Breast epithelium (tissue), 3 donors: ENCODE data around the gene CBLN3.

Source experiments
- CTCF ChIP-seq, 3 donors: fragments of 450-650 bp; IDR thresholded peaks; one replicate each; pipeline ENCODE4 v1.5.1; 2016 to 2017; ENCODE audit warnings: antibody characterized with exemption in 3 of 3, mild to moderate bottlenecking in 3 of 3, moderate library complexity in 3 of 3
- POLR2A ChIP-seq: fragments of 450-650 bp; IDR thresholded peaks from one replicate; pipeline ENCODE4 v1.6.1; 2016; ENCODE audit warnings: antibody characterized with exemption, mild to moderate bottlenecking, moderate library complexity
- POLR2AphosphoS5 ChIP-seq, 3 donors: sonication (generic); formaldehyde crosslinking; IDR thresholded peaks; one replicate each; pipeline ENCODE4 v1.6.1; 2017; ENCODE audit warnings: antibody characterized with exemption in 3 of 3

DNA sequence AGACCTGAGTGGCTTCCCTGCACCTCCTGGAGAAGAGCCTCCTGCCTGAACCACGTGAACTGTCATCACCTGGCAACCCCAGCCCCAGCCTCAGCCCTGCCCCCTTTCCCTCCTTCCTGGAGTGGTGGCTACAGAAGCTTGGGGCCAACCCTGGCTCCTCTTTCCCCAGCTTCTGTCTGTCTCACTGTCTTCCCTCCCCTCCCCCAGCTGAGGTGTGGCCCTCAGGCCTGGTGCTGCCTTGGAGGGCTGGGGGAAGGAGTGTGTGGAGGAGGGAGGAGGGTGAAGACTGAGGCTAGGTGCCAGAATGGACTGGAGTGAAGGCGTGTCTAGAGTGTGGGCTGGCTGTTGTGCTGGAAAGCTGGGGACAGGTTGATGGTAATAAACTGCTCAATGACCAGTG, 51.8 kb downstream of the CBLN3 start:
- TF ChIP-seq CTCF (IDR thresholded peaks at IDR 0.05) (no peak), POLR2AphosphoS5 (IDR thresholded peaks at IDR 0.05) (no peak), POLR2A (no peak)
